IMR-90 (cell line): ENCODE data around the gene KRT83. TPM values are rescaled to one million over a fixed set of nuclear protein-coding genes. Genes with fewer than 3 reads are reported as not detected.

ENCODE experiments used
- ATAC-seq: fragments of 200-7000 bp; cut with Tn5 transposase; 2 replicates; pipeline ENCODE4 v1.9.1; 2020; ENCODE audit warnings: low read depth, mild to moderate bottlenecking, moderate library complexity
- BruUV-seq: library from RNA; stranded (reverse); fragments of 400-500 nt; replicated peaks from 2 replicates; lab custom pipeline; 2021; lab: Mats Ljungman, UMichigan
- CTCF ChIA-PET: fragments of 300-600 bp; formaldehyde crosslinking; extraction: SDS; loops from one replicate; lab custom pipeline; 2021; ENCODE audit warnings: antibody characterized with exemption; lab: Yijun Ruan, JAX
- POLR2A ChIA-PET: fragments of 300-600 bp; sonication (Branson Sonifier 250); formaldehyde crosslinking; loops from one replicate; lab custom pipeline; 2022; ENCODE audit warnings: antibody characterized with exemption; ENCODE audit not compliant: unreplicated experiment; lab: Charles Lee
- DNase-seq: peaks from one replicate; pipeline ENCODE4 v3.0.0; 2013
- H2AFZ ChIP-seq: replicated peaks from 2 replicates; pipeline ENCODE3; 2013; ENCODE audit warnings: low read length, mild to moderate bottlenecking; ENCODE audit not compliant: poor library complexity
- H2AK5ac ChIP-seq: 2 replicates; pipeline ENCODE4 v1.6.1; 2013; ENCODE audit warnings: low read depth, low read length, inconsistent platforms
- H2AK9ac ChIP-seq: replicated peaks from 2 replicates; pipeline ENCODE3; 2013; ENCODE audit warnings: mild to moderate bottlenecking, low read depth, low read length, moderate library complexity; ENCODE audit not compliant: poor library complexity
- H2BK120ac ChIP-seq: 2 replicates; pipeline ENCODE4 v1.6.1; 2013; ENCODE audit warnings: low read depth, low read length, inconsistent platforms
- H2BK15ac ChIP-seq: 3 replicates; pipeline ENCODE4 v1.6.1; 2013; ENCODE audit warnings: low read depth, low read length, inconsistent platforms
- H2BK20ac ChIP-seq: 2 replicates; pipeline ENCODE4 v1.6.1; 2013; ENCODE audit warnings: low read depth, mild to moderate bottlenecking, inconsistent platforms, low read length, moderate library complexity
- H2BK5ac ChIP-seq: 2 replicates; pipeline ENCODE4 v1.6.1; 2013; ENCODE audit warnings: mild to moderate bottlenecking, low read depth, low read length, inconsistent platforms; ENCODE audit not compliant: poor library complexity, severe bottlenecking
- H3K14ac ChIP-seq: replicated peaks from 2 replicates; pipeline ENCODE4 v1.6.1; 2013; ENCODE audit warnings: low read depth, low read length, inconsistent platforms
- H3K18ac ChIP-seq: 2 replicates; pipeline ENCODE4 v1.6.1; 2013; ENCODE audit warnings: low read depth, low read length, control low read depth
- H3K23ac ChIP-seq: 2 replicates; pipeline ENCODE4 v1.6.1; 2013; ENCODE audit warnings: low read depth, low read length, inconsistent platforms
- H3K27ac ChIP-seq: 2 replicates; pipeline ENCODE4 v1.5.1; 2013; ENCODE audit warnings: mild to moderate bottlenecking, control low read depth, low read length; ENCODE audit not compliant: insufficient read depth
- H3K27me3 ChIP-seq: 2 replicates; pipeline ENCODE4 v1.6.1; 2013; ENCODE audit warnings: low read length; ENCODE audit not compliant: control insufficient read depth, insufficient read depth
- H3K36me3 ChIP-seq: 2 replicates; pipeline ENCODE4 v1.6.1; 2013; ENCODE audit warnings: low read length, mixed read lengths; ENCODE audit not compliant: control insufficient read depth, insufficient read depth
- H3K4ac ChIP-seq: 2 replicates; pipeline ENCODE4 v1.6.1; 2013; ENCODE audit warnings: low read depth, low read length, inconsistent platforms
- H3K4me1 ChIP-seq: 2 replicates; pipeline ENCODE4 v1.6.1; 2013; ENCODE audit warnings: low read length, mixed read lengths; ENCODE audit not compliant: control insufficient read depth, insufficient read depth
- H3K4me2 ChIP-seq: 2 replicates; pipeline ENCODE4 v1.6.1; 2013; ENCODE audit warnings: low read depth, mild to moderate bottlenecking, control low read depth, low read length, moderate library complexity
- H3K4me3 ChIP-seq: 2 replicates; pipeline ENCODE4 v1.5.1; 2013; ENCODE audit warnings: low read depth, mild to moderate bottlenecking, control low read depth, low read length, moderate library complexity; ENCODE audit not compliant: insufficient read depth
- H3K56ac ChIP-seq: 2 replicates; pipeline ENCODE4 v1.6.1; 2013; ENCODE audit warnings: low read length, inconsistent platforms; ENCODE audit not compliant: insufficient read depth; ENCODE audit errors: extremely low read depth
- H3K79me1 ChIP-seq, 2 experiments: 2 replicates each; pipeline ENCODE4 v1.6.1; 2013; ENCODE audit warnings: low read length in 2 of 2, inconsistent platforms in 1 of 2, low read depth in 1 of 2
- H3K9ac ChIP-seq: 2 replicates; pipeline ENCODE4 v1.6.1; 2013; ENCODE audit warnings: low read depth, low read length, control low read depth
- H3K9me1 ChIP-seq: 2 replicates; pipeline ENCODE4 v1.6.1; 2013; ENCODE audit warnings: low read length, inconsistent platforms; ENCODE audit not compliant: insufficient read depth
- H3K9me3 ChIP-seq: 2 replicates; pipeline ENCODE4 v1.6.1; 2013; ENCODE audit warnings: low read length; ENCODE audit not compliant: control insufficient read depth, insufficient read depth
- H4K20me1 ChIP-seq: 2 replicates; pipeline ENCODE4 v1.6.1; 2013; ENCODE audit warnings: low read length, inconsistent platforms; ENCODE audit not compliant: insufficient read depth
- H4K5ac ChIP-seq: 2 replicates; pipeline ENCODE4 v1.6.1; 2013; ENCODE audit warnings: mild to moderate bottlenecking, low read depth, low read length, control low read depth
- H4K8ac ChIP-seq, 2 experiments: 2 replicates each; pipeline ENCODE4 v1.6.1; 2013; ENCODE audit warnings: low read depth in 2 of 2, low read length in 2 of 2, control low read depth in 1 of 2, inconsistent platforms in 1 of 2
- H4K91ac ChIP-seq: 2 replicates; pipeline ENCODE4 v1.6.1; 2013; ENCODE audit warnings: low read depth, low read length, inconsistent platforms; ENCODE audit not compliant: insufficient read depth
- CEBPB ChIP-seq: IDR thresholded peaks from 2 replicates; pipeline ENCODE4 v1.6.1; 2012; ENCODE audit warnings: low read depth, low read length, improper control_type of control experiment
- CHD1 ChIP-seq: IDR thresholded peaks from 2 replicates; pipeline ENCODE4 v1.6.1; 2012; ENCODE audit warnings: low read depth, low read length, improper control_type of control experiment
- FOS ChIP-seq: fragments of 150-350 bp; IDR thresholded peaks from 2 replicates; pipeline ENCODE4 v1.6.1; 2016; ENCODE audit warnings: low read depth, low read length
- MAFK ChIP-seq: IDR thresholded peaks from 2 replicates; pipeline ENCODE4 v1.6.1; 2012; ENCODE audit warnings: low read depth, low read length, improper control_type of control experiment
- MAZ ChIP-seq: IDR thresholded peaks from 2 replicates; pipeline ENCODE4 v1.6.1; 2012; ENCODE audit warnings: low read depth, mild to moderate bottlenecking, low read length, improper control_type of control experiment, moderate library complexity, borderline replicate concordance
- MXI1 ChIP-seq: IDR thresholded peaks from 2 replicates; pipeline ENCODE4 v1.6.1; 2012; ENCODE audit warnings: low read depth, mild to moderate bottlenecking, low read length, moderate library complexity, borderline replicate concordance
- NFE2L2 ChIP-seq: fragments of 150-350 bp; IDR thresholded peaks from 2 replicates; pipeline ENCODE4 v1.6.1; 2016; ENCODE audit warnings: low read depth, mild to moderate bottlenecking, low read length
- POLR2A ChIP-seq: IDR thresholded peaks from 2 replicates; pipeline ENCODE4 v1.6.1; 2012; ENCODE audit warnings: mild to moderate bottlenecking, low read depth, low read length
- RAD21 ChIP-seq: IDR thresholded peaks from 2 replicates; pipeline ENCODE4 v1.6.1; 2012; ENCODE audit warnings: low read length, improper control_type of control experiment
- RCOR1 ChIP-seq: IDR thresholded peaks from 2 replicates; pipeline ENCODE4 v1.6.1; 2012; ENCODE audit warnings: mild to moderate bottlenecking, low read length, improper control_type of control experiment; ENCODE audit not compliant: insufficient replicate concordance
- RFX5 ChIP-seq: IDR thresholded peaks from 2 replicates; pipeline ENCODE4 v1.8.0; 2012; ENCODE audit warnings: low read depth, mild to moderate bottlenecking, low read length, moderate library complexity
- SMC3 ChIP-seq: fragments of 150-350 bp; IDR thresholded peaks from 2 replicates; pipeline ENCODE4 v1.6.1; 2016; ENCODE audit warnings: low read depth, mild to moderate bottlenecking, antibody characterized with exemption, low read length, moderate library complexity
- USF2 ChIP-seq: fragments of 150-350 bp; IDR thresholded peaks from 2 replicates; pipeline ENCODE4 v1.6.1; 2017; ENCODE audit warnings: mild to moderate bottlenecking, antibody characterized with exemption, low read length, low read depth
- WGBS, 2 experiments: methylation state at CpG; one replicate each; pipeline versions ENCODE4 v1.1.5 to v1.1.7; 2013; ENCODE audit warnings: missing lambda C conversion rate in 2 of 2; ENCODE audit not compliant: insufficient read length in 1 of 2; ENCODE audit errors: extremely low coverage in 2 of 2; 5-methylcytosine and 5-hydroxymethylcytosine counted together
- dilution Hi-C: fragments of 300-500 bp; cut with HindIII; formaldehyde crosslinking; loops from one replicate; pipeline ENCODE4 v1.14.3; 2018; ENCODE audit warnings: low sequenced_read_pairs; ENCODE audit not compliant: unreplicated experiment
- in situ Hi-C: fragments of 300-500 bp; cut with MboI; formaldehyde crosslinking; loops from 3 replicates; pipeline ENCODE4 v1.14.3; 2019; ENCODE audit warnings: low sequenced_read_pairs, inconsistent platforms, mixed read lengths
- intact Hi-C: fragments of 100-400 bp; cut with micrococcal nuclease; formaldehyde crosslinking; loops from 2 replicates; pipeline ENCODE4 v1.10.0; 2022
- polyA plus RNA-seq, 3 experiments: library from polyadenylated mRNA; depleted of rRNA; stranded (reverse); fragments of >200 nt; gene quantifications; 2 replicates each; pipeline ENCODE4 v1.2.3, GENCODE V29; 2012; ENCODE audit warnings: low replicate concordance in 1 of 3
- total RNA-seq: library from RNA; depleted of rRNA; stranded (reverse); fragments of >200 nt; gene quantifications from 2 replicates; pipeline ENCODE4 v1.2.3, GENCODE V29; 2012
- TF ChIP-seq, protein P1 (sequence below): fragments of 150-350 bp; IDR thresholded peaks from 2 replicates; pipeline ENCODE4 v1.6.1; 2016; ENCODE audit warnings: low read depth, mild to moderate bottlenecking, low read length, moderate library complexity, borderline replicate concordance
- TF ChIP-seq, protein P2 (sequence below): conservative IDR thresholded peaks from 2 replicates; pipeline ENCODE4 v1.5.1; 2012; ENCODE audit warnings: mild to moderate bottlenecking, low read depth, low read length, improper control_type of control experiment

KRT83 gene
- total and polyA plus RNA-seq, 2 of the 4 experiments (the other 2 are of a cell fraction) = not detected

GRCh38 chr12:52351196-52352059 is 30.2 kb upstream of the KRT83 start:
- H2AK5ac ChIP-seq = no peak overlapping the region
- H3K9ac ChIP-seq = no peak overlapping the region
- no peak overlapping the region for H2AFZ ChIP-seq
- no peak overlapping the region for H3K56ac ChIP-seq
- no peak overlapping the region for H4K91ac ChIP-seq
- H3K27ac ChIP-seq = no peak overlapping the region
- DNase-seq = no peak
- no peaks in the 10 kb centered on the region for H3K9me1 ChIP-seq
- intact Hi-C loops (no loop called here), in situ Hi-C loops (no loop called here), dilution Hi-C loops (no loop called here)
- H2AK9ac ChIP-seq = no peak overlapping the region
- 27% methylated on average over 5 of the region's 9 CpGs; no CpG with 5 or more reads in 1 of the 2 experiments for WGBS, 2 experiments
- peaks cover 60% of the 10 kb centered on the region for H3K27me3 ChIP-seq
- no peak overlapping the region for H3K14ac ChIP-seq
- H4K20me1 ChIP-seq = no peaks in the 10 kb centered on the region
- ChIA-PET CTCF (no interaction called here), POLR2A (no interaction called here)
- no peak overlapping the region for H3K4ac ChIP-seq
- H3K4me3 ChIP-seq = no peak overlapping the region
- no peak overlapping the region for H3K23ac ChIP-seq
- no peaks in the 10 kb centered on the region for H3K79me1 ChIP-seq
- H2BK15ac ChIP-seq = no peak overlapping the region
- H3K4me2 ChIP-seq = no peak overlapping the region
- no peak overlapping the region for H2BK5ac ChIP-seq
- H4K5ac ChIP-seq = no peak overlapping the region
- H3K36me3 ChIP-seq = no peaks in the 10 kb centered on the region
- no peak overlapping the region for H3K18ac ChIP-seq
- BruUV-seq = no TSS peak
- no peaks in the 10 kb centered on the region for H3K9me3 ChIP-seq
- H3K4me1 ChIP-seq = no peaks in the 10 kb centered on the region
- H2BK20ac ChIP-seq = no peak overlapping the region
- no peak overlapping the region for H4K8ac ChIP-seq
- TF ChIP-seq MAZ (no peak), MAFK (no peak), NFE2L2 (no peak), CHD1 (no peak), POLR2A (no peak), RCOR1 (no peak), SMC3 (no peak), RFX5 (no peak), CEBPB (no peak), RAD21 (no peak), MXI1 (no peak), USF2 (no peak), FOS (no peak)
- TF ChIP-seq, protein P1, sequence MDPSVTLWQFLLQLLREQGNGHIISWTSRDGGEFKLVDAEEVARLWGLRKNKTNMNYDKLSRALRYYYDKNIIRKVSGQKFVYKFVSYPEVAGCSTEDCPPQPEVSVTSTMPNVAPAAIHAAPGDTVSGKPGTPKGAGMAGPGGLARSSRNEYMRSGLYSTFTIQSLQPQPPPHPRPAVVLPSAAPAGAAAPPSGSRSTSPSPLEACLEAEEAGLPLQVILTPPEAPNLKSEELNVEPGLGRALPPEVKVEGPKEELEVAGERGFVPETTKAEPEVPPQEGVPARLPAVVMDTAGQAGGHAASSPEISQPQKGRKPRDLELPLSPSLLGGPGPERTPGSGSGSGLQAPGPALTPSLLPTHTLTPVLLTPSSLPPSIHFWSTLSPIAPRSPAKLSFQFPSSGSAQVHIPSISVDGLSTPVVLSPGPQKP = no peak
- TF ChIP-seq, protein P2, sequence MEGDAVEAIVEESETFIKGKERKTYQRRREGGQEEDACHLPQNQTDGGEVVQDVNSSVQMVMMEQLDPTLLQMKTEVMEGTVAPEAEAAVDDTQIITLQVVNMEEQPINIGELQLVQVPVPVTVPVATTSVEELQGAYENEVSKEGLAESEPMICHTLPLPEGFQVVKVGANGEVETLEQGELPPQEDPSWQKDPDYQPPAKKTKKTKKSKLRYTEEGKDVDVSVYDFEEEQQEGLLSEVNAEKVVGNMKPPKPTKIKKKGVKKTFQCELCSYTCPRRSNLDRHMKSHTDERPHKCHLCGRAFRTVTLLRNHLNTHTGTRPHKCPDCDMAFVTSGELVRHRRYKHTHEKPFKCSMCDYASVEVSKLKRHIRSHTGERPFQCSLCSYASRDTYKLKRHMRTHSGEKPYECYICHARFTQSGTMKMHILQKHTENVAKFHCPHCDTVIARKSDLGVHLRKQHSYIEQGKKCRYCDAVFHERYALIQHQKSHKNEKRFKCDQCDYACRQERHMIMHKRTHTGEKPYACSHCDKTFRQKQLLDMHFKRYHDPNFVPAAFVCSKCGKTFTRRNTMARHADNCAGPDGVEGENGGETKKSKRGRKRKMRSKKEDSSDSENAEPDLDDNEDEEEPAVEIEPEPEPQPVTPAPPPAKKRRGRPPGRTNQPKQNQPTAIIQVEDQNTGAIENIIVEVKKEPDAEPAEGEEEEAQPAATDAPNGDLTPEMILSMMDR = no peak
- no peak for ATAC-seq
- no peak overlapping the region for H2BK120ac ChIP-seq
